Neural progenitor cell (in vitro differentiated cells): ENCODE measurements around the gene SEMA6A. TPM values are rescaled to one million over a fixed set of nuclear protein-coding genes. Genes with fewer than 3 reads are reported as not detected.

ENCODE experiments used
- DNase-seq: peaks from one replicate; pipeline ENCODE4 v3.0.0-alpha.2; 2016; ENCODE audit warnings: low spot score
- H2AFZ ChIP-seq: fragments of 200-600 bp; sonication (generic); replicated peaks from 2 replicates; pipeline ENCODE4 v1.6.1; 2016; ENCODE audit warnings: antibody characterized with exemption
- H3F3A ChIP-seq: fragments of 200-600 bp; sonication (generic); 2 replicates; pipeline ENCODE4 v1.6.1; 2016; ENCODE audit warnings: antibody characterized with exemption, low read depth
- H3K27ac ChIP-seq: fragments of 200-600 bp; sonication (generic); 2 replicates; pipeline ENCODE4 v1.5.1; 2016; ENCODE audit warnings: mild to moderate bottlenecking
- H3K27me3 ChIP-seq: fragments of 200-600 bp; sonication (generic); 2 replicates; pipeline ENCODE4 v1.6.1; 2016; ENCODE audit warnings: mild to moderate bottlenecking, moderate library complexity
- H3K36me3 ChIP-seq: fragments of 200-600 bp; sonication (generic); 2 replicates; pipeline ENCODE4 v1.5.1; 2016
- H3K4me1 ChIP-seq: fragments of 200-600 bp; sonication (generic); 2 replicates; pipeline ENCODE4 v1.6.1; 2016; ENCODE audit warnings: mixed run types
- H3K4me2 ChIP-seq: fragments of 200-600 bp; sonication (generic); 2 replicates; pipeline ENCODE4 v1.6.1; 2016
- H3K4me3 ChIP-seq: fragments of 200-600 bp; sonication (generic); 2 replicates; pipeline ENCODE4 v1.5.1; 2016
- H3K79me2 ChIP-seq: fragments of 200-600 bp; sonication (generic); 2 replicates; pipeline ENCODE4 v1.6.1; 2016; ENCODE audit warnings: low read depth
- H3K9ac ChIP-seq: fragments of 200-600 bp; sonication (generic); 2 replicates; pipeline ENCODE4 v1.6.1; 2016
- H3K9me3 ChIP-seq: fragments of 200-600 bp; sonication (generic); 2 replicates; pipeline ENCODE4 v1.5.1; 2016; ENCODE audit warnings: low read depth
- H4K20me1 ChIP-seq: fragments of 200-600 bp; sonication (generic); 2 replicates; pipeline ENCODE4 v1.6.1; 2016; ENCODE audit warnings: low read depth
- H3K27ac Mint-ChIP-seq: 3 replicates; pipeline ENCODE4 v1.8.0; 2021; ENCODE audit warnings: mixed read lengths
- H3K27me3 Mint-ChIP-seq: 2 replicates; pipeline ENCODE4 v1.8.0; 2022; ENCODE audit warnings: low read depth, mild to moderate bottlenecking, inconsistent platforms, moderate library complexity, mixed read lengths; ENCODE audit not compliant: insufficient read depth
- H3K36me3 Mint-ChIP-seq: 3 replicates; pipeline ENCODE4 v1.8.0; 2021; ENCODE audit warnings: mixed read lengths
- H3K4me1 Mint-ChIP-seq: 3 replicates; pipeline ENCODE4 v1.8.0; 2021; ENCODE audit warnings: mixed read lengths
- H3K4me3 Mint-ChIP-seq: 3 replicates; pipeline ENCODE4 v1.8.0; 2021; ENCODE audit warnings: mild to moderate bottlenecking, moderate library complexity, mixed read lengths
- H3K9me3 Mint-ChIP-seq: 3 replicates; pipeline ENCODE4 v1.8.0; 2020; ENCODE audit warnings: mixed read lengths
- CTCF ChIP-seq: fragments of 200-600 bp; sonication (generic); IDR thresholded peaks from 2 replicates; pipeline ENCODE4 v1.5.1; 2017; ENCODE audit warnings: antibody characterized with exemption, mild to moderate bottlenecking
- EZH2 ChIP-seq: fragments of 200-600 bp; sonication (generic); IDR thresholded peaks from 2 replicates; pipeline ENCODE4 v1.6.1; 2017; ENCODE audit warnings: antibody characterized with exemption, mild to moderate bottlenecking, moderate library complexity
- EZH2phosphoT487 ChIP-seq: fragments of 200-600 bp; sonication (generic); IDR thresholded peaks from 2 replicates; pipeline ENCODE4 v1.6.1; 2017; ENCODE audit warnings: antibody characterized with exemption
- total RNA-seq: library from RNA; depleted of rRNA; stranded (reverse); fragments of >200 nt; gene quantifications from 2 replicates; pipeline ENCODE4 v1.2.3, GENCODE V29; 2015; ENCODE audit warnings: low replicate concordance

Gene SEMA6A
- total RNA-seq, 1 donor from 2014 or later: 86.4 TPM

- Mint-ChIP-seq H3K4me3 (no peak overlapping the region), H3K27ac (no peak overlapping the region), H3K9me3 (peaks cover 3% of the 10 kb centered on the region), H3K27me3 (no peaks in the 10 kb centered on the region), H3K36me3 (peaks cover 24% of the 10 kb centered on the region), H3K4me1 (peaks cover 31% of the 10 kb centered on the region)
- Histone ChIP-seq H3K79me2 (peaks cover 100% of the 10 kb centered on the region), H3K4me1 (peaks cover 99% of the 10 kb centered on the region), H3K27ac (no peak overlapping the region), H3K4me3 (no peak overlapping the region), H3K4me2 (peak overlapping the region; percentile 54), H3K27me3 (no peaks in the 10 kb centered on the region), H4K20me1 (peaks cover 100% of the 10 kb centered on the region), H3K9me3 (no peaks in the 10 kb centered on the region), H3K36me3 (no peaks in the 10 kb centered on the region), H2AFZ (no peak overlapping the region), H3K9ac (no peak overlapping the region), H3F3A (peaks cover 11% of the 10 kb centered on the region)
- DNase-seq: no peak
- TF ChIP-seq EZH2phosphoT487 (no peak), CTCF (no peak), EZH2 (no peak)
Measured at GRCh38 chr5:116566251-116566650, 8.4 kb downstream of the SEMA6A start.

GRCh38 chr5:116564756-116565490 is 9.7 kb downstream of the SEMA6A start:
- DNase-seq: no peak
- Mint-ChIP-seq H3K4me1 (peaks cover 25% of the 10 kb centered on the region), H3K27ac (no peak overlapping the region), H3K36me3 (peaks cover 26% of the 10 kb centered on the region), H3K27me3 (no peaks in the 10 kb centered on the region), H3K9me3 (peaks cover 6% of the 10 kb centered on the region), H3K4me3 (no peak overlapping the region)
- peaks cover 25% of the 10 kb centered on the region for H3F3A ChIP-seq
- no peaks in the 10 kb centered on the region for H3K9me3 ChIP-seq
- peaks cover 100% of the 10 kb centered on the region for H3K79me2 ChIP-seq
- no peaks in the 10 kb centered on the region for H3K36me3 ChIP-seq
- peak overlapping the region; percentile 54 for H3K4me2 ChIP-seq
- H3K4me1 ChIP-seq: peaks cover 99% of the 10 kb centered on the region
- H3K4me3 ChIP-seq: no peak overlapping the region
- no peak overlapping the region for H3K9ac ChIP-seq
- TF ChIP-seq EZH2phosphoT487: no peak
- TF ChIP-seq EZH2: no peak
- TF ChIP-seq CTCF: no peak
- H4K20me1 ChIP-seq: peaks cover 100% of the 10 kb centered on the region
- H3K27ac ChIP-seq: no peak overlapping the region
- H2AFZ ChIP-seq: no peak overlapping the region
- no peaks in the 10 kb centered on the region for H3K27me3 ChIP-seq

- no peak overlapping the region for H3K4me3 Mint-ChIP-seq
- no peaks in the 10 kb centered on the region for H3K27me3 ChIP-seq
- no peak for TF ChIP-seq EZH2
- no peak for TF ChIP-seq EZH2phosphoT487
- no peak for TF ChIP-seq CTCF
- no peaks in the 10 kb centered on the region for H3K36me3 ChIP-seq
- peak overlapping the region; percentile 31 for H3K4me2 ChIP-seq
- H3K27ac Mint-ChIP-seq: no peak overlapping the region
- peaks cover 29% of the 10 kb centered on the region for H3K36me3 Mint-ChIP-seq
- H3K9me3 ChIP-seq: no peaks in the 10 kb centered on the region
- no peak overlapping the region for H3K9ac ChIP-seq
- H3K79me2 ChIP-seq: peaks cover 100% of the 10 kb centered on the region
- no peak overlapping the region for H2AFZ ChIP-seq
- peaks cover 10% of the 10 kb centered on the region for H3K9me3 Mint-ChIP-seq
- H4K20me1 ChIP-seq: peaks cover 100% of the 10 kb centered on the region
- H3F3A ChIP-seq: peaks cover 28% of the 10 kb centered on the region
- DNase-seq: no peak
- H3K27me3 Mint-ChIP-seq: no peaks in the 10 kb centered on the region
- no peak overlapping the region for H3K4me3 ChIP-seq
- peaks cover 27% of the 10 kb centered on the region for H3K4me1 Mint-ChIP-seq
- H3K4me1 ChIP-seq: peaks cover 99% of the 10 kb centered on the region
- no peak overlapping the region for H3K27ac ChIP-seq
Measured at GRCh38 chr5:116564312-116564711, 10.3 kb downstream of the SEMA6A start.
